Measurements from ENCODE around the gene COL4A2.
A peak's percentile ranks its signal among the peaks of the same experiment; 100 is the strongest.

COL4A2 gene

DNA sequence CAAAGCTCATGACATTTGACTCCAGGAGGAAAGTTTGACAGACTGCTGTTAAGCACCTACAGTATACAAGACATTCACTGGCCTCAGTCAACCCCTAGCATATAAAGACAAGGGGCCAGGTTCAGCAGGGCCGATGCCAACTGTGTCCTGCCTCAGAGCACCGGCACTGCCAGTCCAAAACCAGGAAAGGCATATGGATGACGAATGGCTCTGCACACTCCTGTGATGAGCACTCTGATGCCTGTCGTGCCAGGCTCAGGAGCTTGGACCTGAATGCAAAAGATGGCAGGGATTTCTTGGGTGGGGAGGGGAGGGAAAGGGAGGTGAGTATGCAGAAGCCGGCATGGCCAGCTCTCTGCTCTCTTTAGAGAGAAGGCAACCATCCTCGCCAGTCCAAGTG, 39.0 kb upstream of the COL4A2 start:
- no peak overlapping the region for H3K27ac Mint-ChIP-seq
- peaks cover 87% of the 10 kb centered on the region for H3K27me3 Mint-ChIP-seq
- no peaks in the 10 kb centered on the region for H3K9me3 Mint-ChIP-seq
- ATAC-seq (no peak), DNase-seq (no peak)
- H3K4me1 Mint-ChIP-seq, result no peaks in the 10 kb centered on the region
- no peak overlapping the region for H3K4me3 Mint-ChIP-seq

DNA sequence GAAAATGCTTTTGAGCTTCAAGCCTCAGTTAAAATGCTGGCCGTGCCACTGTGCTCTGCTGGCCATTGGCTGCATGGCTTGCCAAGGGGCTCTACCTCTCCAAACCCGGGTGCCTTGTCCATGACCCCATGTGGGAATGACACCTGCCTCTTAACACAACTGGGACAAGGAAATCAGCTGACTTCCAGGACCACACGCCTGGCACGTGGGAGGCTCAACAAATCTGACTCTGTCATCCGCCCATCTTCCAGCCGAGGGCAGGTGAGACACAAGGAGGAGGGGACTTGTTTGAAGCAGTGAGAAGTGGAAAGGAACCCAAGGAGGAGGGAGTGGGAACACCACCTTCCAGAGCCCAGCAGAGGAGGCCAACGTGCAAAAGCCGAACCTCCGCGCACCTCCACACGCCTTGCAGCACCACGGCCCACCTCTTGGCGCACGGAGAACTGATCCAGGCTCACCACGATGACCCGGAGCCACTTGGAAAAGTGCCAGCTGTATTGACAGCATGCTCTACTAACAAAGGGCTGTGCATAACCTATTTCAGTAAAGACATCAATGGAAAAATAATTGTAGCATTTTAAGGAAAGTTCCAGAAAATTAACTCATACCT, 38.4 kb upstream of the COL4A2 start:
- H3K4me3 Mint-ChIP-seq, result no peak overlapping the region

DNA sequence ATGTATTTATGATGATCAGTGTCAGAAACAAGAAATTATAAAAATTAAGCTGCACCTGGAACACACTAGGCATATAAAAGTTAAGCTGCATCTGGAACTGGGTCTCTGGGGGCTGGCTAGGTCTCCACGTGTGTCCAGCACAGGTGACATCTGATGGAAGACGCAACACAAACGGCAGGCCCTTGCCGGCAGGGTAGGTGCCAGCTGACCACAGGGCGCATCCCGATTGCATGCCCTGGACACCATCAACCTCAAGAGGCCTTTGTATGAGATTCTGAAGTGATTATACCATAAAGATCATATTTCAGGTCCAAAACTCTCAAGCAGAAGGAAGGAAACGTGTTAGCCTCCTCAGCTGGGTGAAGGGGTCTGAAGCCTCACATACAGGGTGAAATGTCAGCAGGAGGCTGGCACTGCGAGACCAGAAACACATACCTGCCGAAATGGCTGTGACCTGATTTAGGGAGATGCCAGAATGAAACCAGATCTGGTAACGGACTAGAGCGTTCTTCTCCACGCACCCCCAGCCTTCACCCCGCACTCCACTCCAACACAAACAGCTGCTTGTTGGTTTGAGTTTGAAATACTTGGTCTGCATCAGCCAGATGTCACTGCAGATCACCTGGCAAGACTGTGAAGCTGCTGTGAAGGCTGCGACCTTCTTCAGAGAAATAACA, 37.4 kb upstream of the COL4A2 start:
- Mint-ChIP-seq H3K27ac (no peak overlapping the region), H3K27me3 (peaks cover 84% of the 10 kb centered on the region), H3K9me3 (no peaks in the 10 kb centered on the region), H3K4me3 (no peak overlapping the region), H3K4me1 (no peaks in the 10 kb centered on the region)
- ATAC-seq (no peak), DNase-seq (no peak)

More for the DNA sequence above, 38.4 kb upstream of the COL4A2 start:
- Mint-ChIP-seq H3K4me1 (no peaks in the 10 kb centered on the region), H3K9me3 (no peaks in the 10 kb centered on the region), H3K27me3 (peaks cover 91% of the 10 kb centered on the region), H3K27ac (no peak overlapping the region)
- DNase-seq (no peak), ATAC-seq (no peak)

DNA sequence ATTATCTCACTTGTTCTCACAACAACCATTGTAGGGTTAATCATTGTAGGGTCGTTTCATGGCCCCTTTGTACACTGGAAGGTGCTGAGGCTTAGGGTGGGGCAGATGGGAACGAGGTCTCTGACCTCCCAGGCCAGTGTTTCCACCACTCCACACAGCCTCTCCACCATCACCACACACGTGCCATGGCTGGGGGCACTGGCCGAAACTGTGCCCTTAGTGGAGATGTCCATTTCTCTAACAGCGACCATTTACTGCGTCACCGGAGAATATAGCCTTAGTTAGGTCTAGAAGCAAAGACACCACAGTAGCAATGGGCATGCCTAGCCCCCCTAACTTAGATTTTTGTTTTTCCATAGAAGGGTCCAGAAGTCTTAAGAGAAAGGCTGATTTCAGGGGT, 36.6 kb upstream of the COL4A2 start:
- no peaks in the 10 kb centered on the region for H3K9me3 Mint-ChIP-seq
- no peak overlapping the region for H3K4me3 Mint-ChIP-seq
- H3K27ac Mint-ChIP-seq, result no peak overlapping the region
- ATAC-seq, result no peak
- H3K4me1 Mint-ChIP-seq, result no peaks in the 10 kb centered on the region
- peaks cover 75% of the 10 kb centered on the region for H3K27me3 Mint-ChIP-seq
- no peak for DNase-seq

DNA sequence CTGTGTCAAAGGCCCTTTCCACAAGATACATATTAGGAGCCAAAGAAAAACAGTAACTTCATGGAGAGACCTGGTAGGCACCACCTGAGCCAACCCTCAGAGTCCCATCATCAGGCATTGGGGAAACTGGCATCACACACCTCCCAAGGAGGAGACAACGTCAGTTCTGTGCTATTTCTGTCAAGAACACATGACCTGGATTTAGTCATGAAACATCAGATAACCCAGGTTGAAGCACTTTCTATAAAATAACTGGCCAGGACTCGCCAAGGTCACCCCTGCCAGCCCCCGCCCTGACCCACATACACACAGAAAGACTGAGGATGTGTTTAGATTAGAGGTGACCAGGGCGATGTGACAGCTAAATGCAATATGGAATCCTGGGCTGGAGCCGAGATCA, 35.8 kb upstream of the COL4A2 start:
- Mint-ChIP-seq H3K27ac (no peak overlapping the region), H3K4me3 (no peak overlapping the region), H3K9me3 (no peaks in the 10 kb centered on the region), H3K27me3 (peaks cover 67% of the 10 kb centered on the region), H3K4me1 (no peaks in the 10 kb centered on the region)
- ATAC-seq (no peak), DNase-seq (no peak)

DNA sequence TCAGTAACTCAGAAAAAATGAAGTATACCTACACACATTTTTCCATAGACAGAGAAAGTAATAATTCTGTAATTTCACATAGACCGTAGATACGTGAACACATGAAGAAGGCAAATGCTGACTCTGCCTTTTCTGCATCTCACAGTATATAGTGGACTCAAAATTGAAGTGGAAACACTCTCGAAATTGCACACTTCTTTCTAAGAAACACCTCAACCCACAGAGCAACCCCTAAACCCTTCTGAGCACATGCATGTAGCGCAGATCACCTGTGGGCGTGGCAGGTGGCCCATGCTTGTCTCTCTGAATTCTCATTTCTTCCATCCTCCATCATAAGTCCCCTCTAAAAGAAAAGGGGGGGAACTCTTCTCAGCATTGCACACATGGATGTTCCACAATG, 34.9 kb upstream of the COL4A2 start:
- Mint-ChIP-seq H3K27ac (no peak overlapping the region), H3K4me1 (no peaks in the 10 kb centered on the region), H3K27me3 (peaks cover 60% of the 10 kb centered on the region), H3K4me3 (no peak overlapping the region), H3K9me3 (no peaks in the 10 kb centered on the region)
- no peak for DNase-seq
- no peak for ATAC-seq

DNA sequence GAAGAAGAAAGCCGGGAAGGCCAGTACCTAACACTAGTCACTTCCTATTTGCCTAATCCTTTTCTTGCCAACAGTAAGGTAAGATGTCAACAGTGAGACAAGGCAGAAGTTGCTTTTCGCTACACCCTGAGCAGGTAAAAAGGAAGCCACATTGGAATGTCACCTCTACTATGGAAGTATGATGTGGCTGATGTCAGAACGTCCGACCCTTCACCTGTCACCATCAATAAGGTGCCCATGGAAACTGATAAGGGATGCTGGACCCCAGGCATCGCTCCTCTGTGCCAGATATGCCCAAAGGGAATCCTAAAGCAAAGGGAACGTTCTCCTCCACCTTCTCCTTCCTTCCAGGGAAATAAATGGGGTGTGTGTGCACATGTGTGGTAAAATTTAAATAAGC, 34.4 kb upstream of the COL4A2 start:
- H3K27me3 Mint-ChIP-seq, result peaks cover 63% of the 10 kb centered on the region

DNA sequence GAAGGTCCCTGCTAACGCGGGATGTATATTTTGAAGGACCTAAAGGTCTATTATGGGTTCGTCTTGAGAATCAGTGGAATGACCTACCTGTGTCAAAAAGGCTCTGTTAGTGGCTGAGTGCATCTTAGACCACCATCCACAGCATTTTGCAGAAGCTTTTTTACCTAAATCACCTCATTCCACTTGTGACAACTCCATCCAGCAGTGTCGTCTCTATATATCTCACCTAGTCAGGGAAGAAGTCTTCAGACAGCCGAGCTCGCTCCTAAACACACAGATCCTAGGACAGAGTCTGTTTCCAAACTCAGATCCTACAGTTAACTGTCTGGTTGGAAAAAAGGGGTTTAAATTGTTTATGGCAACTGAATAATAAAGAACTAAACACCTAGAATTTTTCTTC, 33.8 kb upstream of the COL4A2 start:
- DNase-seq (no peak), ATAC-seq (no peak)
- Mint-ChIP-seq H3K27ac (no peak overlapping the region), H3K27me3 (peaks cover 58% of the 10 kb centered on the region), H3K4me1 (no peaks in the 10 kb centered on the region), H3K9me3 (no peaks in the 10 kb centered on the region), H3K4me3 (no peak overlapping the region)

More for the DNA sequence above, 34.4 kb upstream of the COL4A2 start:
- Mint-ChIP-seq H3K9me3 (no peaks in the 10 kb centered on the region), H3K4me1 (no peaks in the 10 kb centered on the region), H3K27ac (peak overlapping the region in 1 of 2 donors; percentile 49), H3K4me3 (no peak overlapping the region)
- ATAC-seq (no peak), DNase-seq (no peak)

DNA sequence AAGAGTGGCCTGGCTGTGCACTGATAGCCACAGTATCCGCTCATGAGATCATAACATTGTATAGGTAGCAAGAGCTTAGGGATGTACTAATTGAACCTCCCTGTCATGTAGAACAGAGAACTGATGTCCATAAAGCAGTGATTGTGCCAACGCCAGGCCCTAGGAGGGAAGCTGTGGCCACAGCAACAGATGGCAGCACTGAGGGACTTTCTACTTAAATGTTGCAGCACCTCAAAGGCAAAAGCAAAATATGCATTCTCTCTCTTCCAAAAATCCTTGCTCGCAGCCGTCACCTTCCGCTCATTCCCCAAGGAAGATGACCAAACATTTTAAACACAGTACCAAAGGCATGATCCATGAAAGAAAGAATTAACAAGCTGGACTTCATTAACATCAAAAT, 32.4 kb upstream of the COL4A2 start:
- no peak for ATAC-seq
- Mint-ChIP-seq H3K4me1 (no peaks in the 10 kb centered on the region), H3K27ac (no peak overlapping the region), H3K9me3 (no peaks in the 10 kb centered on the region), H3K4me3 (no peak overlapping the region), H3K27me3 (peaks cover 58% of the 10 kb centered on the region)
- DNase-seq, result no peak

DNA sequence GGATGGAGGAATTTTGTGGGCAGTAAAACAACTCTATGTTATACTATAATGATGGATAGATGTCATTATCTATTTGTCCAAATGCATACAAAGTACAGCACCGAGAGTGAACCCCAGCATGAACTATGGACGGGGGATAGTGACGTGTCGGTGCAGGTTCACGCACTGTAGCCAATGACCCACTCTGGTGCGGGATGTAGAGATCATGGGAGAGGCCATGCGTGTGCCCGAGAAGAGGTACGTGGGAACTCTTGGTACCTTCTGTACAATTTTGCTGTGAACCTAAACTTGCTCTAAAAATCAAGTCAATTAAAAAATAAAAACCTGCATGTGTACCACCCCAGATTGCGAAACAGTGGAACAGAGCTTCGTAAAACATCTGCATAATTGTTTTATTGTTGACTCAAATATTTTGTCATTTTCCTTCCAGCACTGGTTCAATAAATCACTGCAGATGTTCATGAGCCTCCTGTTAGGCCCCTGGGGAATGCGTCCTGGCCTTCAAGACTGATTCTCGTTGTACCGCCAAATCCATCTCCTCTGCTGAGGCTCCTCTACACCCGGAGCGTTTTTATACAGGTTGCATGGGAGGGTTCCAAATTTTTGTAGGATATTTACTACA, 31.0 kb upstream of the COL4A2 start:
- H3K4me3 Mint-ChIP-seq, result no peak overlapping the region
- no peaks in the 10 kb centered on the region for H3K9me3 Mint-ChIP-seq
- H3K27ac Mint-ChIP-seq, result no peak overlapping the region
- H3K4me1 Mint-ChIP-seq, result peaks cover 6% of the 10 kb centered on the region
- DNase-seq (no peak), ATAC-seq (no peak)
- H3K27me3 Mint-ChIP-seq, result peaks cover 45% of the 10 kb centered on the region

DNA sequence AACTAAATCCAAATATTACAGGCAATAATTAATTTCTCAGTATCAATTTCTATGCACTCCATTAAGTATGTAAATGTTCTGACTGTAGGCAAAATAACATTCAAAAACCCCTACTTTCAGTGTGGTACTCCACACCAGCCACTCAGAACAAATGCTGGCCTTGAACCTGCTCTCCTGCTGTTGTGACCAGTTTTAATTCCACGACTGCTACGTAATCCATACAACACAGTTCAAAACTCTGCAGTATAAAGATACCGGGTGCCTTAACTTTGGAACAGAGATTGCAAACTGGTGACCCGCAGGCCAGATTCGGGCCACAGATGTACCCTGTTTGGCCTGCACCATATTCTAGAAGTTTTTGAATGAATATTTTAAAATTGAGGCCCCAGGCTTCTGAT, 30.5 kb upstream of the COL4A2 start:
- peaks cover 11% of the 10 kb centered on the region for H3K4me1 Mint-ChIP-seq
- peaks cover 41% of the 10 kb centered on the region for H3K27me3 Mint-ChIP-seq
- H3K4me3 Mint-ChIP-seq, result no peak overlapping the region
- H3K27ac Mint-ChIP-seq, result no peak overlapping the region
- no peak for DNase-seq
- ATAC-seq, result no peak
- H3K9me3 Mint-ChIP-seq, result peaks cover 0 to 3% of the 10 kb centered on the region in 2 donors

DNA sequence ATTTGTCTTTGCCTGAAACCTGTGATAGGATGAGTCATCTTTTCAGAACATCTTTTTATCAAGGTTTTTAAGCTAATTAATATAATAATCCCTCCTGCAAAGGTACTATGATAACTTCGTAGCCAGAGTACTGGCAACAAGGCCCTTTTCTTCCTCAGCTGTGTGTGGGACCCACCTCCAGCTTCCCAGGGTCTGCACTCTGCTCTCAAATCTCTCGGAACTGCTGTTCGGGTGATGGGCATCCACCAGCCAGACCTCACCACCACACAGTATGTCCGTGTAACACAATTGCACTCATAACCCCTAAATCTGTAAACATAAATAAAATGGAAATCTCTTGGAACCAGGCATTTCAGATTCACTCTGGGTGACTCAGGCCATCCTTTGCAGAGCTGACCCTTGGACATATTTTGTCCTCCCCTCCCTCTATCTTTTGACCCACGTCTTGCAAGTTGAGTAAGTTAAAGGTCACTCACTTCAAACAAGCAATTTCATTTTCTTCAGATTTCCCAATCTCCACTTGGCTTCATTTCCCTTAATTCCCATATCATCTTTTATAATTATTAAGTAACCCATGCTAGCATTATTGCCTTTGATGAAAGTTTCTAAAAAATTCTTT, 29.6 kb upstream of the COL4A2 start:
- no peak overlapping the region for H3K4me3 Mint-ChIP-seq
- peaks cover 0 to 12% of the 10 kb centered on the region in 2 donors for H3K9me3 Mint-ChIP-seq
- ATAC-seq (no peak), DNase-seq (no peak)
- H3K27me3 Mint-ChIP-seq, result peaks cover 43% of the 10 kb centered on the region
- peaks cover 13% of the 10 kb centered on the region for H3K4me1 Mint-ChIP-seq
- no peak overlapping the region for H3K27ac Mint-ChIP-seq

DNA sequence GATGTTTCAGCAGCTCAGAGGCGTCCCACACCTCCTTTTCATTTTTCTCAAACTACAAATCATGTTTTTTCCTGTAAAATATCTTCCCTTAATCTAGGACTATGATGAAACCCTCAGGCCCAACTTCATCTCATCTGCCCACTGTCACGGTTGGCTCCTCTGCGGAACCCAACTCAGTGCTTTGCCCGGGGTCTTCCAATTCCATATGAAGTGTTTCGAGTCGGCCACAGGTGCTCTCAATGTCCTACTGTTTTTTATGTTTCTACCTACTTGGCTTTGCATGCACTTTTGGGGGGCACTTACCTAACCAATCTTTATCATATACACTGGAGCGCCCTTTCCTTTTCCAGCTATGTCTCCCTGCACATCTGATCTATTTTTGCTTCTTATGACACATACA, 28.2 kb upstream of the COL4A2 start:
- H3K9me3 Mint-ChIP-seq, result peaks cover 5 to 14% of the 10 kb centered on the region in 2 donors
- no peak overlapping the region for H3K4me3 Mint-ChIP-seq
- H3K4me1 Mint-ChIP-seq, result peaks cover 13% of the 10 kb centered on the region
- DNase-seq (no peak), ATAC-seq (no peak)
- H3K27me3 Mint-ChIP-seq, result peaks cover 44% of the 10 kb centered on the region
- no peak overlapping the region for H3K27ac Mint-ChIP-seq

DNA sequence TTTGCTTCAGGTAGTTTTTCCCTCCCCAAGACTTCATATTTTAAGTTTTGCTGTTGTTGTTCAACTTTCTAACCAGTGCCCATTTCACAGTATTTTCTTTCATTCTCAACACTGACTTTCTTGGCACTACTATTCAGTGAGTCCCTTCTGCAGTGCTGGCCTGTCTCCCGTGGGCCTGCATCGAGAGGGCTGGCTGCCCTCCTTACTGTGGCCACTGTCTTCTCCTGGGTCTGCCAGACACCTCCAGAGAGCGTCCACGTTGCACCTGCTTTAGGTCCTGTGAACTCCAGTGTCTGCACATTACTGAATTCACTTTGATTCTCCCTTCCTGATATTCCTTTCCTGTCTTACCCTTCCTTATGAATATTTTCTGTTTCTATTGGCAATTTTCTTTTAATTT, 27.4 kb upstream of the COL4A2 start:
- no peak for DNase-seq
- Mint-ChIP-seq H3K27me3 (peaks cover 53% of the 10 kb centered on the region), H3K9me3 (peaks cover 5 to 14% of the 10 kb centered on the region in 2 donors), H3K4me3 (no peak overlapping the region), H3K27ac (no peak overlapping the region), H3K4me1 (peaks cover 13% of the 10 kb centered on the region)
- ATAC-seq, result no peak

DNA sequence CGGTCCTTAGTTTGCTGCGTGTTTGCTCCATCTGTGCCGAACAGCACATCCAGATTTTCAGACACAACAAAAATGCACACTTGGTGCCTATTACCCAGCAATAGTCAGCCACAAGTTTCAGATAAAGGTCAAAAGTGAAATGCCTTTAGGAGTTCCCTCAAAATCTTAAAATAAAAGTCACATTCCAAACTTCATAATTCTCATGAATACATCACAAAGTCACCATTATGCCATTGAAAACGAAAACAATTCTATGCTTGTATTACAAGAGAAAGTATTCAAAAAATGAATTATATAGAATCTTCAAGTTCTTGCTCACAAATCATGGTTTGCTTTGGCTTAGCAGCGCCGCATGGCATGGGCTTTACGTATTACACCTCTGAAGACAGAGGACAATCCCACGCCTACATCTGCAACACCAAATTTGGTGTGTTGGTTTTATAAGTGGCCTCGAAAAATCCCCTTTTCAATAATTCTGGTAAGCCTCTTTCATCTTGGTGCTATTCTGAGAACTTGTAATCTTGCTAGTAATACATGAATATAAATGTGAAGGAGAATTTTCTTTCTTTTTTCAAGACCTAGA, 26.8 kb upstream of the COL4A2 start:
- peaks cover 13% of the 10 kb centered on the region for H3K4me1 Mint-ChIP-seq

More for the DNA sequence above, 26.8 kb upstream of the COL4A2 start:
- DNase-seq (no peak), ATAC-seq (peak; percentile 75)
- Mint-ChIP-seq H3K27ac (no peak overlapping the region), H3K27me3 (peaks cover 57% of the 10 kb centered on the region), H3K9me3 (peaks cover 5 to 14% of the 10 kb centered on the region in 2 donors), H3K4me3 (peak overlapping the region; percentile 8 to 34)
